Fibroblast of skin of abdomen (primary cell): ENCODE data around the gene VWA1. TPM values are rescaled to one million over a fixed set of nuclear protein-coding genes. Genes with fewer than 3 reads are reported as not detected.
A peak's percentile ranks its signal among the peaks of the same experiment; 100 is the strongest.
"Not testable (repeated sequence)": the region's sequence is repeated elsewhere in the genome, so short reads cannot be mapped to it uniquely, and the experiment has no call there.

ENCODE experiments used
- DNase-seq: peaks from one replicate; pipeline ENCODE4 v3.0.0-alpha.2; 2013
- polyA plus RNA-seq, 2 experiments: library from polyadenylated mRNA; unstranded; fragments of 120-200 nt; gene quantifications; one replicate each; pipeline ENCODE4 v1.2.1, GENCODE V29; 2013; ENCODE audit not compliant: insufficient read length in 2 of 2

Gene VWA1
- 23.7 TPM for polyA plus RNA-seq (2013, experiment 1 of 2; ENCODE audit: insufficient read length)
- 28.2 TPM for polyA plus RNA-seq (2013, experiment 2 of 2; ENCODE audit: insufficient read length)

- peak; percentile 75 for DNase-seq
These were observed at the start of gene VWA1 for GRCh38 chr1:1435106-1435903. Gene VWA1 (plus strand): TSS chr1:1435690. CDS start chr1:1435749, 59 bp downstream.

GRCh38 chr1:1385931-1386330, 49.6 kb upstream of the VWA1 start:
- DNase-seq: no peak

GRCh38 chr1:1387098-1388077, 48.1 kb upstream of the VWA1 start:
- DNase-seq: no peak

GRCh38 chr1:1388078-1388472, 47.4 kb upstream of the VWA1 start:
- no peak for DNase-seq

- no peak for DNase-seq
These were observed 44.8 kb upstream of the VWA1 start for GRCh38 chr1:1390675-1391074.

- no peak for DNase-seq
These were observed 44.3 kb upstream of the VWA1 start for GRCh38 chr1:1391225-1391624.

- no peak for DNase-seq
These were observed 42.5 kb upstream of the VWA1 start for GRCh38 chr1:1393014-1393413.

- DNase-seq: no peak
These were observed 42.1 kb upstream of the VWA1 start for GRCh38 chr1:1393428-1393827.

GRCh38 chr1:1394116-1394515, 41.4 kb upstream of the VWA1 start:
- no peak for DNase-seq

- DNase-seq: no peak
These were observed 40.3 kb upstream of the VWA1 start for GRCh38 chr1:1395166-1395565.

GRCh38 chr1:1397839-1398523, 37.5 kb upstream of the VWA1 start:
- no peak for DNase-seq

- DNase-seq: no peak
These were observed 36.8 kb upstream of the VWA1 start for GRCh38 chr1:1398677-1399186.

- DNase-seq: peak; percentile 98
These were observed 36.2 kb upstream of the VWA1 start, which contains the start of gene CCNL2 for GRCh38 chr1:1399187-1399871. Gene CCNL2 (minus strand): TSS chr1:1399335. CDS start chr1:1399306, 29 bp downstream.

- no peak for DNase-seq
These were observed 35.5 kb upstream of the VWA1 start for GRCh38 chr1:1399872-1400575.

- no peak for DNase-seq
These were observed 34.7 kb upstream of the VWA1 start for GRCh38 chr1:1400576-1401456.

- no peak for DNase-seq
These were observed 34.0 kb upstream of the VWA1 start for GRCh38 chr1:1401457-1402010.

GRCh38 chr1:1402072-1402900, 33.2 kb upstream of the VWA1 start:
- peak; percentile 47 for DNase-seq

GRCh38 chr1:1402901-1403392, 32.5 kb upstream of the VWA1 start:
- not testable (repeated sequence) for DNase-seq
